ENCODE results near the gene TMEM150C.

DNA sequence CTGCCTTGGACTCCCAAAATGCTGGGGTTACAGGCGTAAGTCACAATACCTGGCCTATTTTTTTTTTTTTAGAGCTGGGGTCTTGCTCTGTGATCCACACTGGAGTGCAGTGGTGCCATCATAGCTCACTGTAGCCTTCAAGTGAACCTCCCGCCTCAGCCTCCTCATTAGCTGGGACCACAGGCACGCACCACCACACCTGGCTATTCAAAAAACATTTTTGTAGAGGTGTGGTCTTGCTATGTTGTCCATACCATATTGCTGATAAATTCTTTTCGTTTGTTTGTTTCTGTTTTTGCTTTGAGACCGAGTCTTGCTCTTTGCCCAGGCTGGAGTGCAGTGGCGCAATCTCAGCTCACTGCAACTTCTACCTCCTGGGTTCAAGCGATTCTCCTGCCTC lies 109.8 kb downstream of the TMEM150C start:
- TF ChIP-seq, protein P1, sequence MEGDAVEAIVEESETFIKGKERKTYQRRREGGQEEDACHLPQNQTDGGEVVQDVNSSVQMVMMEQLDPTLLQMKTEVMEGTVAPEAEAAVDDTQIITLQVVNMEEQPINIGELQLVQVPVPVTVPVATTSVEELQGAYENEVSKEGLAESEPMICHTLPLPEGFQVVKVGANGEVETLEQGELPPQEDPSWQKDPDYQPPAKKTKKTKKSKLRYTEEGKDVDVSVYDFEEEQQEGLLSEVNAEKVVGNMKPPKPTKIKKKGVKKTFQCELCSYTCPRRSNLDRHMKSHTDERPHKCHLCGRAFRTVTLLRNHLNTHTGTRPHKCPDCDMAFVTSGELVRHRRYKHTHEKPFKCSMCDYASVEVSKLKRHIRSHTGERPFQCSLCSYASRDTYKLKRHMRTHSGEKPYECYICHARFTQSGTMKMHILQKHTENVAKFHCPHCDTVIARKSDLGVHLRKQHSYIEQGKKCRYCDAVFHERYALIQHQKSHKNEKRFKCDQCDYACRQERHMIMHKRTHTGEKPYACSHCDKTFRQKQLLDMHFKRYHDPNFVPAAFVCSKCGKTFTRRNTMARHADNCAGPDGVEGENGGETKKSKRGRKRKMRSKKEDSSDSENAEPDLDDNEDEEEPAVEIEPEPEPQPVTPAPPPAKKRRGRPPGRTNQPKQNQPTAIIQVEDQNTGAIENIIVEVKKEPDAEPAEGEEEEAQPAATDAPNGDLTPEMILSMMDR (IDR thresholded peaks at IDR 0.05), result no peak
- no peak for TF ChIP-seq POLR2A (IDR thresholded peaks at IDR 0.05)

Measured in right lobe of liver (tissue), 4 donors.